HL-60 (cell line): Measurements from ENCODE around the gene LMTK2.

Experiments used
- DNase-seq, 2 experiments: peaks; one replicate each; pipeline ENCODE4 v3.0.0-alpha.2; 2010 to 2020; ENCODE audit warnings: low read depth in 1 of 2, low spot score in 1 of 2
- H3K27ac ChIP-seq: fragments of 250-450 bp; sonication (Bioruptor Pico); replicated peaks from 2 replicates; pipeline ENCODE4 v1.5.1; 2020; ENCODE audit warnings: mild to moderate bottlenecking, moderate library complexity
- H3K27me3 ChIP-seq: fragments of 250-450 bp; sonication (Bioruptor Pico); 2 replicates; pipeline ENCODE4 v1.5.1; 2021; ENCODE audit warnings: mild to moderate bottlenecking, moderate library complexity; ENCODE audit not compliant: insufficient read depth, poor library complexity, severe bottlenecking
- H3K4me3 ChIP-seq: replicated peaks from 2 replicates; pipeline ENCODE4 v1.5.1; 2011; ENCODE audit warnings: mild to moderate bottlenecking, control low read depth, low read length; ENCODE audit not compliant: insufficient read depth
- GABPA ChIP-seq: IDR thresholded peaks from 2 replicates; pipeline ENCODE4 v1.6.1; 2012; ENCODE audit warnings: low read depth
- POLR2AphosphoS5 ChIP-seq: IDR thresholded peaks from 2 replicates; pipeline ENCODE4 v1.6.1; 2012; ENCODE audit warnings: low read depth
- SPI1 ChIP-seq: IDR thresholded peaks from 2 replicates; pipeline ENCODE4 v1.6.1; 2012; ENCODE audit warnings: low read depth, mild to moderate bottlenecking, borderline replicate concordance
- TF ChIP-seq, protein P1 (sequence below): IDR thresholded peaks from one replicate; pipeline ENCODE4 v1.5.1; 2011; ENCODE audit warnings: low read length, control low read depth, inconsistent platforms; ENCODE audit not compliant: insufficient read depth
- TF ChIP-seq, protein P2 (sequence below): IDR thresholded peaks from 2 replicates; pipeline ENCODE4 v1.6.1; 2012; ENCODE audit warnings: low read depth; ENCODE audit not compliant: insufficient replicate concordance

LMTK2 gene

DNA sequence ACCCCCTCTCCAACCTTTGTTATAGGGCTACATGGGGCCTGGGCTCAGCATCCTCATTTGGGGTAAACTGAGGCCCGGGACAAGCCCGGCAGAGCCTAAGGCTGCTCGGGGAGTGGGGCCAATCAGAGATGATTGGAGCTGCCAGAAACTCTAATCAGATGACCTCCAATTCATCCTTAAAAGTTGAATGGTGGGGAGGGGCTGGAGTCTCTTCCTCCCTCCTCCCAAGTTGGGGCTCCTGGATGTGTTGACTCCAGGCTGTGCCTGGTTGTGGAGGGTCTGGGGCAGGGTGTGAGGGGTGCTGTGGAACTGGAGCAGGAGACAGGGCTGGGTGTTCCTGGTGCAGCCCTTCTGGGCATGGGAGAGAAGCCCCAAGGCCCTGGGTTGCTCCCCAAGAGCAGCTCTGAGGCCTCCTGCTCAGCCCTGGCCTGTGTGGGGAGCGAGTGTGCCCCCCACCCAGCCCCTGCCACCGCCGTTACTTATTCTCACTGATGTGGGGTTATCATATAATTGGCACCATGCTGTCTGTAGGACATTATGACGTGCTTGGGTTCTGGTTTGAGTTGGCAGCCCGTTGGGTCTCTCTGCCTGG lies 106.7 kb downstream of the LMTK2 start:
- Histone ChIP-seq H3K4me3 (no peak overlapping the region), H3K27ac (no peak overlapping the region), H3K27me3 (no peaks in the 10 kb centered on the region)
- no peak for DNase-seq
- TF ChIP-seq, protein P1, sequence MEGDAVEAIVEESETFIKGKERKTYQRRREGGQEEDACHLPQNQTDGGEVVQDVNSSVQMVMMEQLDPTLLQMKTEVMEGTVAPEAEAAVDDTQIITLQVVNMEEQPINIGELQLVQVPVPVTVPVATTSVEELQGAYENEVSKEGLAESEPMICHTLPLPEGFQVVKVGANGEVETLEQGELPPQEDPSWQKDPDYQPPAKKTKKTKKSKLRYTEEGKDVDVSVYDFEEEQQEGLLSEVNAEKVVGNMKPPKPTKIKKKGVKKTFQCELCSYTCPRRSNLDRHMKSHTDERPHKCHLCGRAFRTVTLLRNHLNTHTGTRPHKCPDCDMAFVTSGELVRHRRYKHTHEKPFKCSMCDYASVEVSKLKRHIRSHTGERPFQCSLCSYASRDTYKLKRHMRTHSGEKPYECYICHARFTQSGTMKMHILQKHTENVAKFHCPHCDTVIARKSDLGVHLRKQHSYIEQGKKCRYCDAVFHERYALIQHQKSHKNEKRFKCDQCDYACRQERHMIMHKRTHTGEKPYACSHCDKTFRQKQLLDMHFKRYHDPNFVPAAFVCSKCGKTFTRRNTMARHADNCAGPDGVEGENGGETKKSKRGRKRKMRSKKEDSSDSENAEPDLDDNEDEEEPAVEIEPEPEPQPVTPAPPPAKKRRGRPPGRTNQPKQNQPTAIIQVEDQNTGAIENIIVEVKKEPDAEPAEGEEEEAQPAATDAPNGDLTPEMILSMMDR: no peak
- TF ChIP-seq, protein P2, sequence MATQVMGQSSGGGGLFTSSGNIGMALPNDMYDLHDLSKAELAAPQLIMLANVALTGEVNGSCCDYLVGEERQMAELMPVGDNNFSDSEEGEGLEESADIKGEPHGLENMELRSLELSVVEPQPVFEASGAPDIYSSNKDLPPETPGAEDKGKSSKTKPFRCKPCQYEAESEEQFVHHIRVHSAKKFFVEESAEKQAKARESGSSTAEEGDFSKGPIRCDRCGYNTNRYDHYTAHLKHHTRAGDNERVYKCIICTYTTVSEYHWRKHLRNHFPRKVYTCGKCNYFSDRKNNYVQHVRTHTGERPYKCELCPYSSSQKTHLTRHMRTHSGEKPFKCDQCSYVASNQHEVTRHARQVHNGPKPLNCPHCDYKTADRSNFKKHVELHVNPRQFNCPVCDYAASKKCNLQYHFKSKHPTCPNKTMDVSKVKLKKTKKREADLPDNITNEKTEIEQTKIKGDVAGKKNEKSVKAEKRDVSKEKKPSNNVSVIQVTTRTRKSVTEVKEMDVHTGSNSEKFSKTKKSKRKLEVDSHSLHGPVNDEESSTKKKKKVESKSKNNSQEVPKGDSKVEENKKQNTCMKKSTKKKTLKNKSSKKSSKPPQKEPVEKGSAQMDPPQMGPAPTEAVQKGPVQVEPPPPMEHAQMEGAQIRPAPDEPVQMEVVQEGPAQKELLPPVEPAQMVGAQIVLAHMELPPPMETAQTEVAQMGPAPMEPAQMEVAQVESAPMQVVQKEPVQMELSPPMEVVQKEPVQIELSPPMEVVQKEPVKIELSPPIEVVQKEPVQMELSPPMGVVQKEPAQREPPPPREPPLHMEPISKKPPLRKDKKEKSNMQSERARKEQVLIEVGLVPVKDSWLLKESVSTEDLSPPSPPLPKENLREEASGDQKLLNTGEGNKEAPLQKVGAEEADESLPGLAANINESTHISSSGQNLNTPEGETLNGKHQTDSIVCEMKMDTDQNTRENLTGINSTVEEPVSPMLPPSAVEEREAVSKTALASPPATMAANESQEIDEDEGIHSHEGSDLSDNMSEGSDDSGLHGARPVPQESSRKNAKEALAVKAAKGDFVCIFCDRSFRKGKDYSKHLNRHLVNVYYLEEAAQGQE: no peak
- TF ChIP-seq GABPA (no peak), SPI1 (no peak), POLR2AphosphoS5 (no peak)

DNA sequence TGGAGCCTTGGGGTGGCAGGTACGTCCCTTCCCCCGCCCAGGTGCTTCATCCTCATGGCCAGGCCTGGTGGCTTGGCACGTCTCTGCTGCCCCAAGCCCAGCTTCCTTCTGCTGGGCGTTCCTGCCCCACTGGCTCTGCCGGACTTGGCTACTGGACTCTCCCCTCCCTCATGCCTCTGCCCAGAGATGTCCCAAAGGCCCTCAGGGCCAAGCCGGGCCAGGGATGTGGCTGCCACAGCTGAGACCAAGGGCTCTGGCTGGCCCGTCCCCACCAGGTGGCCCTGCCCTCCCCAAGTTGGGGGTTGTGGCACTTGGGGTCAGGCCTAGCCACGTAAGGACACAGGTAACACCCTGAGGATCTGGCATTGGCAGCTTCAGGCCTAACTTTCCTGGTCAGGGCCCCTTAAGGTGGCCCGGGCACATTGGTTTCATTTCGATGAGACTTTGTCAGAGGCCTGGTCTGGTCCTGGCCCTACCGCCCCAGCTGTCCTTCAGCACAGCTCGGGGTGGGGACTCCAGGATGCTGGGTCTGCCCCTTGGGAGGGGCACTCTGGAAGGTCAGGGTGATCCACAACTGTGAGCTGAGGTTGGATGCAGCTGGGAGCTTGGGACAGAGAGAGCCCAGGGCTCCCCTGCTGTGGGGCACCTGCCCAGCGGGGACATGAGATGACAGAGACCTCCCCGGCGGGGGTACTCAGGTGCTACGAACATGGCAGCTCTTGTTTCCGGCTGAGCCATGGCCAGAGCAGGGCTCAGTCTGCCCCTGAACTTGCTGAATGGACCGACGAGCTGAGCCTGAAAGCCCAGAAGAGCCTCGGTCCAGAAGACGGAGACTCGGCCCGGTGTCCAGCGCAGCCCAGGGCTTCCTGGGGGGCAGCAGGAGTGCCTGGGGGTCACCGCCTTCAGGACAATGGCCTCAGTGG lies 107.5 kb downstream of the LMTK2 start:
- Histone ChIP-seq H3K4me3 (no peak overlapping the region), H3K27ac (no peak overlapping the region), H3K27me3 (no peaks in the 10 kb centered on the region)
- DNase-seq: no peak
- TF ChIP-seq SPI1 (no peak), GABPA (no peak), POLR2AphosphoS5 (no peak)

DNA sequence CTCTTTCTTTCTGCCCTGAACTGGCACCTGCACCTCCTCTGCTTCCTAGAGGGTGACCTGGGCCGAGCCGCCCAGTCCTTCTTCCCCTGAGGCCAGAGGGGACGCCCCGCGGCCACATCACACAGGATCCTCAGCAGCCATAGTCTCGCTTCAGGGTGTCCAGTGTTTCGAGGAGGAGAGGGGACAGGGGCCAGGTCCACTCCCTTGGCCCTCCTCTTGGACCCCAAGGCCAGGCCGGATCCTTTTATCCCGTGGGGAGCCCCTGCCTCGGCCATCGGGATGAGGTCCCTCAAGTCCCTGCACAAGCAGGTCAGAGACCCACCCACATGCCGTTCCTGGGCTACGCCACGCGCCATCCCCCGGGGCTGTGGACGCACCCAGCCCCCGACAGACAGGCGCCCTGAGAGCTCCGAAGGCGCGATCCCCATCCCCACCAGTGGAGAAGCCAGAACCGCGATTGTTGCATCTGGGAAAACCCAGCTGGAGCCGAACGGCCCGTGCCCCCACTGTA lies 108.2 kb downstream of the LMTK2 start:
- H3K4me3 ChIP-seq: no peak overlapping the region
- TF ChIP-seq, protein P2: no peak
- TF ChIP-seq SPI1 (no peak), GABPA (no peak), POLR2AphosphoS5 (no peak)
- TF ChIP-seq, protein P1: no peak
- no peaks in the 10 kb centered on the region for H3K27me3 ChIP-seq
- DNase-seq: no peak
- no peak overlapping the region for H3K27ac ChIP-seq

DNA sequence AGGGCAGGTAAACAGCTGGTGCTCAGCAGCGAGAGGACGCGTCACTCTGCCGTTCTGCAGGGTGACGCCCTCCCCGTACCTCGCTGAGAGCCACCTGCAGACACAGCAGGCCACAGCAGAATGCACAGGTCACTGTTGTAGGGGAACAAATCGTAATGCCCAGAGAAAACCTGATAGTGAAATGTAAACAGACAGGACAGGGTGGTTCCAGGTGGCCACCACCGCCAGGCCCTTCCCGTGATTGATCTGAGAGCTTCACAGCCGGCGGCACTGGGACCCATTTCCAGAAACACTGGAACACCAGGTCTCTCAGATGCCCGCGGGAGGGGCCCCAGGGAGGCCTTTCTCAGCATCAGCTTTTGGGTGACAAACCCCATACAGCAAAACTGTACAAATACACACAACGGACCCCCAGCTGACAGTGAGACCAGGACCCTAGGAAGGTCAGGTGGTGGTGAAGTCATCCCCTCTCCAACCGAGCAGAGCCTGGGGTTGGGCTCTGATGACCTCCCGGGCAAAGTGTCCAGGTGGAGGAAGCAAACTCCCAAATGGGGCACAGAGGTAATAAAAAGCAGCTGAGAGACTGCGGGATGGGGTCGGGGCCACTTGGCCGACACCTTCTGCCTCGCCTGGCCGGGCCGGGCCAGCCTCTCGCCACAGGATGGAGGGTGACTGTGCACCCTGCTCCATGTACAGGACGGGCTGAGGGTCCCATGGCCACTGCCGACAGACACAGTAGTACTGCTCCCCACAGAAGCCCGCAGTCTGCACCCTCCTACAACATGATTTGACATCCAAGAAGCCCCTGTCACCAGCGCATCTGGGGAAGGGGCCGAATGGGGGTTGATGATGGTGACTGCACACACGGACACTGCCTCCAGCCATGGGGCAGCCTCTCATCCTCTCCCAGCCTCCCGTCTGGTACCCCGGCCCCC lies 109.2 kb downstream of the LMTK2 start:
- TF ChIP-seq, protein P1: no peak
- TF ChIP-seq, protein P2: no peak
- TF ChIP-seq SPI1: no peak
- TF ChIP-seq GABPA: no peak
- no peak for TF ChIP-seq POLR2AphosphoS5
- no peak overlapping the region for H3K27ac ChIP-seq
- DNase-seq: no peak
- H3K27me3 ChIP-seq: no peaks in the 10 kb centered on the region
- no peak overlapping the region for H3K4me3 ChIP-seq
